ENCODE data around the gene TEKT3.

TEKT3 gene

DNA sequence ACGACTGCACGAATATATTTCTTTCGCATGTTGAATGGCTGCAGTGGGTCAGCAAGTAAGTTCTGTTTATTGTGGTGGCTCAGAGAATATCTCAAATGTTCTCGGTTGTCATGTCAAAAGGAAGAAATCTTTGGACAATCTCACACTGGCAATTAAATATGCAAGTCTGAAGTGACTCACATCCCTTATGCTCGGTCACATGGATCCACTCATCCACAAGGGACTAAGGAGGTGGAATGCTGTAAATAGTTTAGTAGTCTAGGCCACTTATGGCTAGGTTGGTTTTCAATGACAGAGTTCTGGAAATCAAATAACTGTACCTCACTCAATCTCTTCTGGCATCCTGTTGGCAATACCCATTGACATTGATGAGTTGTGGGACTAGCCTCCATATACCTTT lies 43.2 kb downstream of the TEKT3 start:
- H3K4me3 ChIP-seq (ENCODE audit: low read depth, low read length), result no peak overlapping the region

GRCh38 chr17:15293558-15293957 lies 47.8 kb downstream of the TEKT3 start:
- no peak overlapping the region for H3K4me3 ChIP-seq (ENCODE audit: low read depth, low read length)

DNA sequence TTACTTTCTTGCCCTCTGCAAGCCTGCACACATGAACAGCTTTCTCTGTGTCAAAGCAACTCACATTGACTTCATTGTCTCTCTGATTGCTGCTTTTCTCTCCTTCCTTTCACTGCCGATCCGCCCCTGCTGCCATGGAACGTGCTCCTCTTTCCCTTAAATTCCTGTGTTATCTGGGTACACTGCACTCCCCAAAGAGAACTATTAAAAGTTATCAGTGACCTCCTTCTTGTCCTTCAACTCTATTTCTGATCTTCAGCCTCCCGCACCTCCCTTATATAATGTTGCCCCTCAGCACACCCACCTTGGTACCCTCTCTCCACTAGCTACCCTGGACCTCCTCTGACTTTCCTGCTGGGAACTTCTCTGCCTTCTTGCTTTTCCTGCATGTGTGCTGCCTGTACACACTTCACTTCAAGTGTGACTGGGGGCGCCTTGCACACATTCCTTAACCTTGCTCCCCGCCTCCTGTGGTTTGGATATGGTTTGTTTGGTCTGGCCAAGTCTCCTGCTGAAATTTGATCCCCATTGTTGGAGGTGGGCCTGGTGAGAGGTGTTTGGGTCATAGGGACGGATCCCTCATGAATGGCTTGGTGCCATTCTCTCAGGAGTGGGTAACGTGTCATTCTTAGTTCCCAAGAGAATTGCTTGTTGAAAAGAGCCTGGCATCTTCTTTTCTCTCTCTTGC lies 49.6 kb downstream of the TEKT3 start:
- no peak overlapping the region for H3K4me3 ChIP-seq (ENCODE audit: low read depth, low read length)

GRCh38 chr17:15290605-15291004 lies 50.8 kb downstream of the TEKT3 start:
- H3K4me3 ChIP-seq (ENCODE audit: low read depth, low read length), result no peak overlapping the region

- no peak overlapping the region for H3K4me3 ChIP-seq (ENCODE audit: low read depth, low read length)
Observed at GRCh38 chr17:15289285-15290183, 51.9 kb downstream of the TEKT3 start.

DNA sequence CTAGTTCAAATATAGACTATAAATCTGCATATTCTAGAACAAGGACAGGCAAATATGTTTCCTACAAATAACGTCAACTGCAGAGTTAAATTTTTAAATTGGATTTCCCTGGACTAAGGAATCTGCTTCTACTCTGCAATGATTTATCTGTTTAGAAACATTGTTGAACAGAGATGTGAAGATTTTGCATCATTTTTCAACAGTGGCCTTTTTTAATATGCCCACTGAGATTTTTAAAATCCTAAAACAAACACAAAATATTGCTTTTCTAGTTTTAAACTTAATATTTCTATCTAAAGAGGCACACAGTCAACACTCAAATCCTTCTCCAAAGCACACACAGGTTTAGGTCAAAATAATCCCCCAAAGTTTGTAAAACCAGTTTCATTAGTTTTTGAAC lies 52.5 kb downstream of the TEKT3 start:
- no peak overlapping the region for H3K4me3 ChIP-seq (ENCODE audit: low read depth, low read length)

- H3K4me3 ChIP-seq (ENCODE audit: low read depth, low read length), result no peak overlapping the region
Observed at GRCh38 chr17:15287538-15288267, 53.7 kb downstream of the TEKT3 start.

- no peak overlapping the region for H3K4me3 ChIP-seq (ENCODE audit: low read depth, low read length)
Observed at GRCh38 chr17:15285466-15285865, 55.9 kb downstream of the TEKT3 start.

DNA sequence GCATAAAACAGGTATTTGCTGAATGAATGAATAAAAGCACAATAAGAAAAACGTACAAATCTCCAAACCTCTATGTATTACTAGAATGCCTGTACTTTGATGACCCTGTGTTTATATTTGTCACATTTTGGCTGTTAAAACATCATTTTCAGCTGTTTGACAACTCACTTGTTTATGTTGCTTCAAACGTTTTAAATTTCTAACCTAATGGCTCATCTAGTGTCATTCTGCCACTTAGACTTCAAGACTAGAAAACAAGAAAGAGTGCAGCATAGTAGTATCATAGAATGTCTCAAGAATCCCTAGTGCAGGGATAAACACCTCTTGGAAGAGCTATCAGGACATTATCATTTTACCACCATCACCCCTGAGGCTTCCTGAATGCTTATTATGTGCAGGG lies 56.9 kb downstream of the TEKT3 start:
- no peak overlapping the region for H3K4me3 ChIP-seq (ENCODE audit: low read depth, low read length)

GRCh38 chr17:15284107-15284506 lies 57.3 kb downstream of the TEKT3 start:
- H3K4me3 ChIP-seq (ENCODE audit: low read depth, low read length), result no peak overlapping the region

- H3K4me3 ChIP-seq (ENCODE audit: low read depth, low read length), result no peak overlapping the region
Observed at GRCh38 chr17:15281909-15282308, 59.5 kb downstream of the TEKT3 start.

DNA sequence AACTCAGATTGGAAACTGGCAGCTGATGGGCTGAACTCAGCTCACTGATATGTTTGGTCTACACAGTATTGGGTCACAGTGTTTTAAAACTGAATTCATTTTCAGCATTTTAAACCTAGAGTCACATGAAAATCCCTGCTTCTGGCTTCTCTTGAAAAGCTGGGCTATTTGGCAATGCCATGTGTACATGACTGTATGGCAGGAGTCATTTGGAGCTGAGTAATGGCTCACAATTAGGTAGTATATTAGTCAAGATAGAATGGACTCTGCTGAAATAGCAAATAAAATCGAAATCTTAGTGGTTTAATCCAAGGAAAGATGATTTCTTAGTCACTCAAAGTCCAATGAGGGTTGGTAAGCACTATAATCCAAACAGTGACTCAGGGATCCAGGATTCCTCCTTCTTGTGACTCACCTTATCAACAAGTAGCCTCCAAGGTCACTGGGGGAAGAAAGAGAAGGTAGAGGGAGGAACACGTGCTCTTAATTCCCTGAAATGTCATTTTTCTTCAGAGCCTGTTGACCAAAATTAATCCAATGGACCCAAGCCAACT lies 62.4 kb downstream of the TEKT3 start:
- no peak overlapping the region for H3K4me3 ChIP-seq (ENCODE audit: low read depth, low read length)

GRCh38 chr17:15278380-15278779 lies 63.0 kb downstream of the TEKT3 start:
- H3K4me3 ChIP-seq (ENCODE audit: low read depth, low read length), result no peak overlapping the region

- H3K4me3 ChIP-seq (ENCODE audit: low read depth, low read length), result no peak overlapping the region
Observed at GRCh38 chr17:15274017-15274416, 67.4 kb downstream of the TEKT3 start.

- no peak overlapping the region for H3K4me3 ChIP-seq (ENCODE audit: low read depth, low read length)
Observed at GRCh38 chr17:15273141-15273793, 68.1 kb downstream of the TEKT3 start.

DNA sequence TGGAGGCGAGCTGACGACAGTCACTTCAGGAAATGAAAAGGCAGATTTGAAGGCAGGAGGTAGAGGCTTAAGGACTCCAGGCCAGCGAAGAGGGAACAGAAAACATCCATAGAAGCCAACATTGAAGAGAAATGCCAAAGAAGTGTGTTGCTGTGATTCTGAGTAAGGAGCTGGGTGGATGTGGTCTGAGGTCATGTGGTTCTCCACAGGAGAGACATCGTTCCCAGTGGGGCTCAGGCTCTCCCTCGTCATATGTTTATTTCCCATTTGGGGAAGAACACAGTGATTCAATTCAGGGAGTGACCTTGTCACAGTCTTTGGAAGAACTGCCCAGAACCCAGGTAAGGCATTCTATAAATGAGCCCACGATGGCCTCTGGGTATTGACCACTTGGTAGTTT lies 69.7 kb downstream of the TEKT3 start:
- no peak overlapping the region for H3K4me3 ChIP-seq (ENCODE audit: low read depth, low read length)

- H3K4me3 ChIP-seq (ENCODE audit: low read depth, low read length), result no peak overlapping the region
Observed at GRCh38 chr17:15270628-15271381, 70.6 kb downstream of the TEKT3 start.

DNA sequence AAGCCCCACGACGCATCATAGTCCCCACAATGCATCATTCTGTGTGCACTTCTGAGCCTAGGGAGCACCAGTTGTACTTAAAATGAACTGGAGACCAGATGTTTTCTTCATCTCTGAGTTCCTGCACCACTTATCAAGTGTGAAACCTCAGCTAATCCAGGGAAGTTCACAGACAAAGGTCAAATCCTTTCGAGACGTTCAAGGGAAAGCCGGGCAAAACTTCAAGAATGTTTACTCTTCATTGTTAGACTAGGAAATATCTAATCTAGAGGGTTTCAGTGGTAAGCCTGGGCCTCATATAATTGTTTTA lies 71.7 kb downstream of the TEKT3 start:
- no peak overlapping the region for H3K4me3 ChIP-seq (ENCODE audit: low read depth, low read length)

GRCh38 chr17:15269087-15269779 lies 72.2 kb downstream of the TEKT3 start:
- H3K4me3 ChIP-seq (ENCODE audit: low read depth, low read length), result no peak overlapping the region

DNA sequence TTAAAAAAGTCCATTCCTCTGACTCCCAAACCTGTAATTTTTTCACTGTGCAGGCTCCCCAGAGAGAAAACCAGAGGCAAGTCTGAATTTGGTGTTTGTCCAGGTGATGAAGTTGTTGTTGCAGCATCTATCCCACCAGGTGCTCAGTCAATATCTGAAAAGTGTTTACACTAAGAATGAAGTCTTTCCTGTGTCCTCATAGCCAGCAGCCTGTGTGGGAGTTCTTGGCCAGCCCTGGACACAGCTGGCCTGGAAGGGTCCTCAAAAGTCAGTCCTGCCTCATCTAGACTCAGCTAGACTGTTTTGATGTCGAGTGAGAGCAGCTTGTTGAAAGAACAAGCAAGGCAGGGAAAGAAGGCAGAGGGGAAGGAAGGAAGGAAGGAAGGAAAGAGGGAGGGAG lies 72.9 kb downstream of the TEKT3 start:
- no peak overlapping the region for H3K4me3 ChIP-seq (ENCODE audit: low read depth, low read length)

Data from iPS-11a (cell line).